ENCODE results near the gene FTCD. TPM values are rescaled to one million over a fixed set of nuclear protein-coding genes. Genes with fewer than 3 reads are reported as not detected.

Gene FTCD
- total RNA-seq, 1 experiment from 2014 or later: 0.21 TPM

- POLR2A ChIA-PET: interaction anchor here (0.6 kb wide), 1 partner anchor 7 kb away, joined by 3 read pairs; no protein-coding TSS in a partner anchor
- no peaks in the 10 kb centered on the region for H3K4me1 ChIP-seq (ENCODE audit: control insufficient read depth, insufficient read depth, low read length)
- in situ Hi-C loops (cut with HindIII; ENCODE audit: low pct_unique_long_range_greater_than_20kb, low sequenced_read_pairs): no loop called here
- H3K9me3 ChIP-seq (ENCODE audit: control insufficient read depth, insufficient read depth, low read depth, low read length): no peaks in the 10 kb centered on the region
- intact Hi-C loops (cut with micrococcal nuclease; ENCODE audit: unreplicated experiment): no loop called here
- H3K27ac ChIP-seq (ENCODE audit: low read length): no peak overlapping the region
- no TSS peak for BruUV-seq (replicated peaks)
- no peaks in the 10 kb centered on the region for H3K36me3 ChIP-seq (ENCODE audit: control insufficient read depth, insufficient read depth, low read length)
- H3K27me3 ChIP-seq (ENCODE audit: control insufficient read depth, insufficient read depth, low read length): no peaks in the 10 kb centered on the region
- CTCF ChIA-PET: no interaction called here
- ATAC-seq: no peak
- TF ChIP-seq POLR2AphosphoS5 (IDR thresholded peaks at IDR 0.05; ENCODE audit: low read depth, low read length): no peak
- no peak for TF ChIP-seq SIN3A (IDR thresholded peaks at IDR 0.05; ENCODE audit: borderline replicate concordance, insufficient read depth, low read depth, low read length)
- no peak for TF ChIP-seq TCF7L2 (IDR thresholded peaks at IDR 0.05; ENCODE audit: low read depth, low read length)
- TF ChIP-seq REST (IDR thresholded peaks at IDR 0.05; ENCODE audit: insufficient read depth in 1 of 2, low read depth in 2 of 2, low read length in 1 of 2): no peak
- TF ChIP-seq CTCF (IDR thresholded peaks at IDR 0.05): no peak
- DNase-seq (ENCODE audit: low read depth, low spot score): no peak
- H3K4me3 ChIP-seq (ENCODE audit: low read depth in 2 of 2, low read length in 2 of 2): no peak overlapping the region
Measured at GRCh38 chr21:46117586-46118315, 37.6 kb downstream of the FTCD start.

GRCh38 chr21:46116776-46117585 lies 38.4 kb downstream of the FTCD start:
- ChIA-PET POLR2A (no interaction called here), CTCF (no interaction called here)
- H3K36me3 ChIP-seq (ENCODE audit: control insufficient read depth, insufficient read depth, low read length): no peaks in the 10 kb centered on the region
- no peak for TF ChIP-seq REST (IDR thresholded peaks at IDR 0.05; ENCODE audit: insufficient read depth in 1 of 2, low read depth in 2 of 2, low read length in 1 of 2)
- TF ChIP-seq CTCF (IDR thresholded peaks at IDR 0.05): no peak
- TF ChIP-seq SIN3A (IDR thresholded peaks at IDR 0.05; ENCODE audit: borderline replicate concordance, insufficient read depth, low read depth, low read length): no peak
- TF ChIP-seq POLR2AphosphoS5 (IDR thresholded peaks at IDR 0.05; ENCODE audit: low read depth, low read length): no peak
- no peak for TF ChIP-seq TCF7L2 (IDR thresholded peaks at IDR 0.05; ENCODE audit: low read depth, low read length)
- no peak overlapping the region for H3K27ac ChIP-seq (ENCODE audit: low read length)
- no peaks in the 10 kb centered on the region for H3K4me1 ChIP-seq (ENCODE audit: control insufficient read depth, insufficient read depth, low read length)
- ATAC-seq (no peak), DNase-seq (ENCODE audit: low read depth, low spot score) (no peak)
- no peaks in the 10 kb centered on the region for H3K27me3 ChIP-seq (ENCODE audit: control insufficient read depth, insufficient read depth, low read length)
- intact Hi-C loops (cut with micrococcal nuclease; ENCODE audit: unreplicated experiment) (no loop called here), in situ Hi-C loops (cut with HindIII; ENCODE audit: low pct_unique_long_range_greater_than_20kb, low sequenced_read_pairs) (no loop called here)
- no peaks in the 10 kb centered on the region for H3K9me3 ChIP-seq (ENCODE audit: control insufficient read depth, insufficient read depth, low read depth, low read length)
- no TSS peak for BruUV-seq (replicated peaks)
- no peak overlapping the region for H3K4me3 ChIP-seq (ENCODE audit: low read depth in 2 of 2, low read length in 2 of 2)

Data from Panc1 (cell line).